ENCODE results near the gene COX4I1.
"Not testable (repeated sequence)": the region's sequence is repeated elsewhere in the genome, so short reads cannot be mapped to it uniquely, and the experiment has no call there.

Gene COX4I1

GRCh38 chr16:85805442-85806045 lies 6.0 kb downstream of the COX4I1 start:
- no peak for DNase-seq

- no peak for DNase-seq
Measured at GRCh38 chr16:85806539-85806938, 7.0 kb downstream of the COX4I1 start.

- not testable (repeated sequence) for DNase-seq
Measured at GRCh38 chr16:85807340-85807739, 7.8 kb downstream of the COX4I1 start.

GRCh38 chr16:85808104-85808503 lies 8.6 kb downstream of the COX4I1 start:
- DNase-seq: not testable (repeated sequence)

GRCh38 chr16:85808926-85809325 lies 9.4 kb downstream of the COX4I1 start:
- DNase-seq: no peak

- no peak for DNase-seq
Measured at GRCh38 chr16:85809645-85810044, 10.2 kb downstream of the COX4I1 start.

GRCh38 chr16:85810097-85810741 lies 10.7 kb downstream of the COX4I1 start:
- DNase-seq: no peak

GRCh38 chr16:85810742-85811115 lies 11.2 kb downstream of the COX4I1 start:
- DNase-seq: no peak

- no peak for DNase-seq
Measured at GRCh38 chr16:85812031-85812807, 12.7 kb downstream of the COX4I1 start.

GRCh38 chr16:85812811-85813700 lies 13.6 kb downstream of the COX4I1 start:
- no peak for DNase-seq

GRCh38 chr16:85816159-85816558 lies 16.7 kb downstream of the COX4I1 start:
- no peak for DNase-seq

GRCh38 chr16:85817195-85817594 lies 17.7 kb downstream of the COX4I1 start:
- DNase-seq: not testable (repeated sequence)

- peak; percentile 90 for DNase-seq
Measured at GRCh38 chr16:85819245-85819644, 19.8 kb downstream of the COX4I1 start.

- no peak for DNase-seq
Measured at GRCh38 chr16:85819771-85820170, 20.3 kb downstream of the COX4I1 start.

GRCh38 chr16:85820604-85821372 lies 21.3 kb downstream of the COX4I1 start:
- DNase-seq: no peak

GRCh38 chr16:85821390-85822135 lies 22.1 kb downstream of the COX4I1 start:
- DNase-seq: peak; percentile 89

- no peak for DNase-seq
Measured at GRCh38 chr16:85822145-85822544, 22.6 kb downstream of the COX4I1 start.

- no peak for DNase-seq
Measured at GRCh38 chr16:85823328-85823920, 23.9 kb downstream of the COX4I1 start.

GRCh38 chr16:85824161-85825135 lies 25.0 kb downstream of the COX4I1 start:
- no peak for DNase-seq

GRCh38 chr16:85825326-85825725 lies 25.8 kb downstream of the COX4I1 start:
- no peak for DNase-seq
